A673 (cell line): ENCODE data around the gene PPP2R3B.

Experiments used
- CTCF ChIP-seq: fragments of 300-800, 200-600 bp; sonication (generic); conservative IDR thresholded peaks from 2 replicates; pipeline ENCODE4 v1.5.1; 2017; ENCODE audit warnings: low read depth, mild to moderate bottlenecking, antibody characterized with exemption, low read length, moderate library complexity, mixed read lengths
- EZH2 ChIP-seq: fragments of 200-600 bp; sonication (generic); IDR thresholded peaks from 2 replicates; pipeline ENCODE4 v1.6.1; 2017; ENCODE audit warnings: borderline replicate concordance, low read depth, mild to moderate bottlenecking, mixed read lengths, antibody characterized with exemption, low read length; ENCODE audit not compliant: poor library complexity, severe bottlenecking

- TF ChIP-seq CTCF (no peak), EZH2 (no peak)
These were observed 37.0 kb downstream of the PPP2R3B start for GRCh38 chrX:349702-350101.
